IPS-18a (cell line): ENCODE data around the gene OR10P1.
"Not testable (repeated sequence)": the region's sequence is repeated elsewhere in the genome, so short reads cannot be mapped to it uniquely, and the experiment has no call there.

Source experiments
- H3K27ac ChIP-seq: one replicate; pipeline ENCODE4 v1.5.1; 2013; ENCODE audit warnings: low read length
- H3K27me3 ChIP-seq: one replicate; pipeline ENCODE4 v1.6.1; 2013; ENCODE audit warnings: mild to moderate bottlenecking, low read length; ENCODE audit not compliant: control insufficient read depth, insufficient read depth
- H3K36me3 ChIP-seq: one replicate; pipeline ENCODE4 v1.6.1; 2013; ENCODE audit warnings: low read depth, low read length; ENCODE audit not compliant: control insufficient read depth
- H3K4me1 ChIP-seq: one replicate; pipeline ENCODE4 v1.6.1; 2013; ENCODE audit warnings: low read depth, low read length; ENCODE audit not compliant: control insufficient read depth
- H3K4me3 ChIP-seq: one replicate; pipeline ENCODE4 v1.5.1; 2013; ENCODE audit warnings: low read length
- H3K9ac ChIP-seq: one replicate; pipeline ENCODE4 v1.6.1; 2013; ENCODE audit warnings: mild to moderate bottlenecking, low read length, moderate library complexity
- H3K9me3 ChIP-seq: one replicate; pipeline ENCODE4 v1.6.1; 2013; ENCODE audit warnings: low read depth, low read length; ENCODE audit not compliant: control insufficient read depth

Gene OR10P1, protein sequence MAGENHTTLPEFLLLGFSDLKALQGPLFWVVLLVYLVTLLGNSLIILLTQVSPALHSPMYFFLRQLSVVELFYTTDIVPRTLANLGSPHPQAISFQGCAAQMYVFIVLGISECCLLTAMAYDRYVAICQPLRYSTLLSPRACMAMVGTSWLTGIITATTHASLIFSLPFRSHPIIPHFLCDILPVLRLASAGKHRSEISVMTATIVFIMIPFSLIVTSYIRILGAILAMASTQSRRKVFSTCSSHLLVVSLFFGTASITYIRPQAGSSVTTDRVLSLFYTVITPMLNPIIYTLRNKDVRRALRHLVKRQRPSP

DNA sequence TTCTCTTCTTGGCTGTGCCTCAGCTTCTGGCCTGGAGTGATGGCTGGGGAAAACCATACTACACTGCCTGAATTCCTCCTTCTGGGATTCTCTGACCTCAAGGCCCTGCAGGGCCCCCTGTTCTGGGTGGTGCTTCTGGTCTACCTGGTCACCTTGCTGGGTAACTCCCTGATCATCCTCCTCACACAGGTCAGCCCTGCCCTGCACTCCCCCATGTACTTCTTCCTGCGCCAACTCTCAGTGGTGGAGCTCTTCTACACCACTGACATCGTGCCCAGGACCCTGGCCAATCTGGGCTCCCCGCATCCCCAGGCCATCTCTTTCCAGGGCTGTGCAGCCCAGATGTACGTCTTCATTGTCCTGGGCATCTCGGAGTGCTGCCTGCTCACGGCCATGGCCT, at the start of gene OR10P1:
OR10P1 (plus strand) TSS at position 40 of the 400 bp plus-strand sequence; CDS start at position 40, 0 bp downstream.
- Histone ChIP-seq H3K4me1 (no peaks in the 10 kb centered on the region), H3K27ac (no peak within 1 kb of the TSS), H3K9me3 (no peaks in the 10 kb centered on the region), H3K4me3 (no peak within 1 kb of the TSS), H3K27me3 (no peaks in the 10 kb centered on the region), H3K36me3 (no peaks in the 10 kb centered on the region), H3K9ac (no peak within 1 kb of the TSS)

DNA sequence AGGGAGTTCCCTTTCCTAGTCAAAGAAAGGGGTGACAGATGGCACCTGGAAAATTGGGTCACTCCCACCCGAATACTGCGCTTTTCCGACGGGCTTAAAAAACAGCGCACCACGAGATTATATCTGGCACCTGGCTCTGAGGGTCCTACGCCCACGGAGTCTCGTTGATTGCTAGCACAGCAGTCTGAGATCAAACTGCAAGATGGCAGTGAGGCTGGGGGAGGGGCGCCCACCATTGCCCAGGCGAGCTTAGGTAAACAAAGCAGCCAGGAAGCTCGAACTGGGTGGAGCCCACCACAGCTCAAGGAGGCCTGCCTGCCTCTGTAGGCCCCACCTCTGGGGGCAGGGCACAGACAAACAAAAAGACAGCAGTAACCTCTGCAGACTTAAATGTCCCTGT, 46.5 kb upstream of the OR10P1 start:
- H3K36me3 ChIP-seq, H3K4me1 ChIP-seq, H3K9me3 ChIP-seq, H3K27ac ChIP-seq, H3K4me3 ChIP-seq, H3K27me3 ChIP-seq, H3K9ac ChIP-seq: not testable (repeated sequence)

DNA sequence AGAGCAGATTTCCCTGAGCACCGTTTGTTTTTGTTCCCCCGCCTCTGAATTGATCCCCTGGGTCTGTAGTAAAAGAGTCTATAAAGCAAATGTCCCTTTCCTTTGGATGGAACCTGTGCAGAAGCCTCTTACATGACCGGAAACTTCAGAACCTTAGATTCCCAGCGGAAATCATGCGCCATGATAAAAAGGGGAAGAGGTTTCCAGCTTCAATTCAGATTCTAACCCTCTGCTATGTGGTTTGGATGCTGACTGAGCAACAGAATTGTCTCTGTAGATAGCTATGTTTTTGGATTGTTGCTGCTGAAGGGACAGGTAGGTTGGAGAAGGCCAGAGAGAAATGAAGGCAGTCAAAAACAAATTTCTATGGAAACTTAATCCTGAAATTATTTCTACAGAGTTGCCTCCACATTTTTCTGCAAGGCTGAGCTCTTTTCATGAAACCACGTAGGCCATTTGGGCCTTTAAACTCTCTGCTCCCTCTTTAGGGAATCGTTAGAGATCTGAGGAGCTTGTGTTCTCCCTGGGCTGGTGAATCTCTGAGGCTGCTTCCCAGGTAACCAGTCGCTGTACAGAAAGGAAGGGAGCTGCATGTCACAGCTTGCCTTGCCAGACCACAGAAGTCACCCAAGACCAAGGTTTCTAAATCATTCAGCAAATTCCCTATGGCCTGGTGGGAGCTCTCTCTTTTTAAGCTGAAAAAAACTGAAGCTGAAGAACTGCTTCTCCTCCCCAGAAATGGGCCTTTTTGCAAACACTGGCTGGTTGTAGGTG, 28.7 kb upstream of the OR10P1 start:
- Histone ChIP-seq H3K9ac (no peak overlapping the region), H3K9me3 (no peaks in the 10 kb centered on the region), H3K27me3 (no peaks in the 10 kb centered on the region), H3K4me3 (no peak overlapping the region), H3K36me3 (no peaks in the 10 kb centered on the region), H3K4me1 (no peaks in the 10 kb centered on the region), H3K27ac (no peak overlapping the region)

DNA sequence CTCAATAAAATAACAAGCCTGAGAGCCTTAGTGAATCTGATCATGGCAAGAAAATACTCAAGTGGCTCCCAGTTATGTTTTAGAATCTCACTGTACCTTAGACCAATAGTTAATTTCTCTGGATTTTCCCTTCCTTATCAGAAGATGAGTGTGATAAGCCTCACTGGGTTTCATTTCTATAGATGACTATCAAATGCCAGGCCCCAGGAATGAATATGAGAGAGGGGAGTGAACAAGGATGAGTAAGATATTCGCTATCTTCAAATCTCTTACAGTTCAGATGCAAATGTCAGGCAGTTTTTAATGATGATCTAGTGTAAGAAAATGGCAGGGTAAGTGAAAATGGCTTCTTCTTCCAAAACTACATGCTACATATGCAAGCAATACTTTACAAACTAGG, 26.1 kb upstream of the OR10P1 start:
- no peaks in the 10 kb centered on the region for H3K36me3 ChIP-seq
- no peak overlapping the region for H3K4me3 ChIP-seq
- no peaks in the 10 kb centered on the region for H3K27me3 ChIP-seq
- no peak overlapping the region for H3K27ac ChIP-seq
- peaks cover 7% of the 10 kb centered on the region for H3K9me3 ChIP-seq
- no peak overlapping the region for H3K9ac ChIP-seq
- H3K4me1 ChIP-seq = no peaks in the 10 kb centered on the region

DNA sequence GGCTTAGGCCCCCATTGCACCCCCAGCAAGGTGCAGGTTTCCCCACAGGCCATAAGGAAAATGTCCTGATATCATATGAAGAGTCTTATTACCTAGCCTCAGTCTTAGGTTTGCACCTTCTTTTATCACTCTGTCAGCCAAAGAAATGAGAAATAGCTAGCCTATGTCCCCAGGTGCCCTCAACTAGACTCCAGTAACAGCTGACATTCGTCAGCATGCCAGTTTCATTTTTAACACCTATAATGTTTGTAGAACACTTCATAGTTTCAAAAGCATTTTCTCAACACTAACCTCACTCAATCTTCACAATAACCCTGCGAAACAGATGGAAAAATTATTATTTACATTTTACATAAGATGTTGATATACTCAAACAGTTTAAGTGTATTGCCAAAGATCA, 24.0 kb upstream of the OR10P1 start:
- no peak overlapping the region for H3K4me3 ChIP-seq
- H3K4me1 ChIP-seq = no peaks in the 10 kb centered on the region
- H3K27ac ChIP-seq = no peak overlapping the region

DNA sequence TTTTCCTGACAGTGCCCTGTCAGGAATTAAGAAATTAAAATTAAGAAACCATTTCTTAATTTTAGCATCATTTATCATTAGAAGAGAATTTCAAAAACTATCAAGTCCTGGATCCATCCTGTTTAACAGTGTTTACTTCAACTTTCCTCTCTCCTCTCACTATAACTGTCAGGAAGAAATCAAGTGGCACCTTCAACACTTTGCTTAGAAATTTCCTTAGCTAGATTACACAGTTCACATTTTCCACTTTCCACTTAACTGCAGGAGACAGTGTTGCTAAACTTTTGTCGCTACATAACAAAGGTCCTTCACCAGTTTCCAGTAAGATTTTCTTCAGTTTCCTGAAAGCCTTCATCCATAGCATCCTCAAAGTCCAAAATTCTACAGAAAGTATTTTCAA, 21.9 kb upstream of the OR10P1 start:
- Histone ChIP-seq H3K36me3 (no peaks in the 10 kb centered on the region), H3K27ac (no peak overlapping the region)

More for the DNA sequence above, 24.0 kb upstream of the OR10P1 start:
- H3K27me3 ChIP-seq = no peaks in the 10 kb centered on the region
- peaks cover 18% of the 10 kb centered on the region for H3K9me3 ChIP-seq
- no peaks in the 10 kb centered on the region for H3K36me3 ChIP-seq
- H3K9ac ChIP-seq = no peak overlapping the region

DNA sequence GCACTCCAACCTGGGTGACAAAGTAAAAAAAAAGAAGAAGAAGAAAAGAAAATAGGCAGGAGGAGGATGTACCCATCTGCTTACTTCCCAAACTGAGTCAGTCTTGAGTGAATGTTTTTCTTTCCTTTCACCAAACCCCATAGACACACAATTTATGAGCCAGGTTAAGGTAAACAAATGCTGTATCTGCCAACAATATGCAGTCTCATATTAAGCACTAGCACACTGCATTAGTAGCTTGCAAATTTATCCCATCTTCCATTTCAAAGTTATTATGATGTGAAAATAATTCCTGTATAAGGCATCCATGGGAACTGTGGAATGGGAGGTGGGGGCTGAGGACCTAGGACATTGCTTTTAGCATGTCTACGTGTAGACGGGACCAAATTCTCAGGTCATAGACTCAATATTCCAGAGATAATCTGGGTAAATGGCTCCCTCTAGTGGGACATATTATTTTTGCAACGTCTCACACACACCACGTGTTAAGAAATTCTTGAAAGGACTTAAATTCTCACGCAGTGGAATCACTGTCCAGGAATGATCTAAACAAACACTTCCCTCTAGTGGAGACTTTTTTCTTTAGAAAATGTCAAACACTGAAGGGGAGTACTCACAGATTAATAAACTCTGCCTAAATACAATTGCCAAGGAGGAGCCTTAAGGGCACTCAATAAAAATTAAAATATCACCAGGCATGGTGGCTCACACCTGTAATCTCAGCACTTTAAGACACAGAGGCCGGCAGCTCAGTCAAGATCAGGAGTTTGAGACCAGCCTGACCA, 17.1 kb upstream of the OR10P1 start:
- Histone ChIP-seq H3K4me3 (no peak overlapping the region), H3K27ac (no peak overlapping the region), H3K27me3 (no peaks in the 10 kb centered on the region), H3K36me3 (no peaks in the 10 kb centered on the region), H3K4me1 (no peaks in the 10 kb centered on the region), H3K9me3 (peaks cover 18% of the 10 kb centered on the region), H3K9ac (no peak overlapping the region)

More for the DNA sequence above, 21.9 kb upstream of the OR10P1 start:
- H3K4me3 ChIP-seq = no peak overlapping the region
- peaks cover 18% of the 10 kb centered on the region for H3K9me3 ChIP-seq
- no peaks in the 10 kb centered on the region for H3K4me1 ChIP-seq
- H3K27me3 ChIP-seq = no peaks in the 10 kb centered on the region
- no peak overlapping the region for H3K9ac ChIP-seq

DNA sequence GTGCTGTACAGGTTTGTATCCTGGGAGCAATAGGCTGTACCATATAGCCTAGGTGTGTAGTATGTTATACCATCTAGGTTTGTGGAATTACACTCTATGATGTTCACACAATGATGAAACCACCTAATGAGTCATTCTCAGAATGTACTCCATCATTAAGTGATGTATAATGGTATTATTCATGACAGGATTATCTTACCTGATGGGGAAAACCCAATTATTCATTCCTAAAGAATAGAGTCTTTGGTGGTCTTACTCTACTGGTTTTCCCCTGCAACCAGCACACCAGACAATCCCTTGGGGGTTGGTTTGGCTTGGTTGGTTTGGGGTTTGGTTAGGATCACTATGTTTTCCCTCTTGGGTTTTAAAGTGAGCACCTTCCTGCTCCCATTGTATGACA, 12.6 kb upstream of the OR10P1 start:
- Histone ChIP-seq H3K9ac (no peak overlapping the region), H3K4me3 (no peak overlapping the region), H3K27ac (no peak overlapping the region), H3K27me3 (no peaks in the 10 kb centered on the region), H3K9me3 (no peaks in the 10 kb centered on the region), H3K36me3 (no peaks in the 10 kb centered on the region), H3K4me1 (no peaks in the 10 kb centered on the region)

DNA sequence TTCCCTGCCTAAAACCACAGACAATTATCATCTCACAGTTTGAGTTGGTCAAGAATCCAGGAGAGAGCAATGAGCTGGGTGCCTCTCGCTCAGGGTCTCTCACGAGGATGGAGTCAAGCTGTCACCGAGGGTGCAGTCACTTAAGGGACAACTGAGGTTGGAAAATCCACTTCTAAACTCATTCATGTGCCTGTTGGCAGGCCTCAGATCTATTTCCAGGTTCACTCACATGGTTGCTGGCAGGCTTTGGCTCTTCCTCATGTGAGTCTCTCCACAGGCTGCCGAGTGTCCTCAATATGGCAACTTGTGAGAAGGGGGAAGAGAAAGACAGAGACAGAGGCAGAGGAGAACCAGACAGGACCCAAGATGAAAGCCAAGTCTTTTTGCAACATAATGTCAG, 10.5 kb upstream of the OR10P1 start:
- H3K27me3 ChIP-seq = no peaks in the 10 kb centered on the region
- H3K4me3 ChIP-seq = no peak overlapping the region
- no peak overlapping the region for H3K9ac ChIP-seq
- no peaks in the 10 kb centered on the region for H3K36me3 ChIP-seq
- no peaks in the 10 kb centered on the region for H3K4me1 ChIP-seq
- H3K9me3 ChIP-seq = no peaks in the 10 kb centered on the region
- H3K27ac ChIP-seq = no peak overlapping the region

DNA sequence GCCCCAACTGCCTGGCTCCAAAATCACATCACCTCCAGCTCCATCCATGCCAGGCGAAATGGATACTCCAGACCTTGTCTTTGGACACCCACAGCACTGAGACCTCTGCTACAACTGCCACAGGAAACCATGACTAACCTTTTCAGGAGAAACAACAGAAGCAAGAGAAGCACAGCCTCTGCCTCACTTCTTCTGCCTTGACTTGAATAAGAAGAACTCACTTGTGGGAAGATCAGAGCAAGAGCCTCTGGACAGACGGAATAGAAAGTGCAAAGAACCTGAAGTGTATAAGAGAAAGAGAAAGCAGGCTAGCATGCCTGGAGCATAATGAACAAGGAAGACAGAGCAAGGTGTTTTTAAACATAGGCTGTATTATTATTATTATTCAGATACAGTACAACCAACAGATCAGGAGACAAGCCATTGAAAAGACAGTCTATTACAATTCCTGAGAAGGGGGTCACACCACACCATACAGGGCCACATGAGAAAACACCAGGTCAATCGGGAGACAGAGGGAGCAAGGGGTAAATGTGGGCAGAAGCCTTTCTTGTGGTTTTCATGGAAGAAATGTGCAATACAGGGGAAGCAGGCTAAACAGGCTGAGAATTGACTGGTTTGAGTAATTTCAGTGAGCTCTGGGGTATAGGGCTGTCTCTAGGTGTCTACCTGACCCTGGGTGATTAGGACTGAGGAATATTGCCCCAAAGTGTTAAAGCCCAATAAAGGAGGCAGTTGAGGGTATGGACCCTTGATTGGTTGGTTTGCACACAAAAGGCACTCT, 7.4 kb upstream of the OR10P1 start:
- Histone ChIP-seq H3K9ac (no peak overlapping the region), H3K27me3 (no peaks in the 10 kb centered on the region), H3K36me3 (no peaks in the 10 kb centered on the region), H3K27ac (no peak overlapping the region), H3K9me3 (no peaks in the 10 kb centered on the region), H3K4me1 (no peaks in the 10 kb centered on the region), H3K4me3 (no peak overlapping the region)

DNA sequence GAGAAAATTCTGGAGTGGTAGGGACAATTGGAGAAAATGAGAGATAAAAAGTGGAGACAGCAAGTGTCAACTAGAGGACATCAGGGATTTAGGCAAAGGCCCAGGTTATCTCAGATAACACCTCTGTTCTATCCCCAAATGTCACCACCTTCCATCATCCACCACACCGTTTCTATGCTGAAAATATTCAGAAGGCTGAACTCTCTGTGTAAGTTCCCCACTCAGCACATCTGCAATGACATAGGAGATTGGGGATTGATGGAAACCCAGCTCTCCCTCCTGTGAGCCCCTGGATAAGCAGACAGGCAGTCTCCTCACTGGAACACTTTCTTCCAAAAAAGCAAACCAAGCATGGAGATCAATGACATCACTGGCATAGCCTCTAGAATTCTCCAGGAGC, 5.6 kb upstream of the OR10P1 start:
- no peak overlapping the region for H3K4me3 ChIP-seq
- no peaks in the 10 kb centered on the region for H3K9me3 ChIP-seq
- no peaks in the 10 kb centered on the region for H3K36me3 ChIP-seq
- H3K9ac ChIP-seq = no peak overlapping the region
- H3K27ac ChIP-seq = no peak overlapping the region
- no peaks in the 10 kb centered on the region for H3K27me3 ChIP-seq
- no peaks in the 10 kb centered on the region for H3K4me1 ChIP-seq
